HG02970 (cell line): ENCODE measurements around the gene FOXK1.
A peak's percentile ranks its signal among the peaks of the same experiment; 100 is the strongest.

Experiments
- ATAC-seq: cut with Tn5 transposase; IDR thresholded peaks from one replicate; pipeline ENCODE4 v1.9.1; 2021; ENCODE audit warnings: mild to moderate bottlenecking, moderate library complexity, moderate number of reproducible peaks; ENCODE audit not compliant: unreplicated experiment, low FRiP score

The FOXK1 gene

GRCh38 chr7:4739528-4739992 lies 57.5 kb downstream of the FOXK1 start:
- ATAC-seq: no peak

- no peak for ATAC-seq
Observed at GRCh38 chr7:4740796-4741195, 58.7 kb downstream of the FOXK1 start.

- no peak for ATAC-seq
Observed at GRCh38 chr7:4742051-4742573, 60.0 kb downstream of the FOXK1 start.

GRCh38 chr7:4742852-4743251 lies 60.8 kb downstream of the FOXK1 start:
- ATAC-seq: no peak

- peak; percentile 75 for ATAC-seq
Observed at GRCh38 chr7:4744391-4745264, 62.5 kb downstream of the FOXK1 start.

GRCh38 chr7:4745265-4745919 lies 63.3 kb downstream of the FOXK1 start:
- peak; percentile 25 for ATAC-seq

GRCh38 chr7:4745971-4746919 lies 64.2 kb downstream of the FOXK1 start:
- no peak for ATAC-seq

GRCh38 chr7:4747013-4747412 lies 64.9 kb downstream of the FOXK1 start:
- no peak for ATAC-seq

- ATAC-seq: no peak
Observed at GRCh38 chr7:4747746-4748145, 65.7 kb downstream of the FOXK1 start.

GRCh38 chr7:4748231-4748681 lies 66.2 kb downstream of the FOXK1 start:
- ATAC-seq: no peak

- no peak for ATAC-seq
Observed at GRCh38 chr7:4749363-4749762, 67.3 kb downstream of the FOXK1 start.

GRCh38 chr7:4749798-4750197 lies 67.7 kb downstream of the FOXK1 start:
- no peak for ATAC-seq

- no peak for ATAC-seq
Observed at GRCh38 chr7:4751398-4751947, 69.4 kb downstream of the FOXK1 start.

- no peak for ATAC-seq
Observed at GRCh38 chr7:4753598-4754432, 71.7 kb downstream of the FOXK1 start.

GRCh38 chr7:4754433-4755010 lies 72.4 kb downstream of the FOXK1 start:
- no peak for ATAC-seq

GRCh38 chr7:4755045-4755444 lies 73.0 kb downstream of the FOXK1 start:
- no peak for ATAC-seq

- no peak for ATAC-seq
Observed at GRCh38 chr7:4758111-4758510, 76.0 kb downstream of the FOXK1 start.

- no peak for ATAC-seq
Observed at GRCh38 chr7:4758791-4759190, 76.7 kb downstream of the FOXK1 start.

- ATAC-seq: no peak
Observed at GRCh38 chr7:4759211-4759610, 77.1 kb downstream of the FOXK1 start.
